Activated effector memory CD4-positive, alpha-beta T cell treated with anti-CD3 and anti-CD28 coated beads, Interleukin-2, amount 50 U/mL, for 16 hours (primary cell): ENCODE results near the gene TRAF3.

Experiments used
- DNase-seq: peaks from one replicate; pipeline ENCODE4 v3.0.0-alpha.2; 2020

The TRAF3 gene

DNA sequence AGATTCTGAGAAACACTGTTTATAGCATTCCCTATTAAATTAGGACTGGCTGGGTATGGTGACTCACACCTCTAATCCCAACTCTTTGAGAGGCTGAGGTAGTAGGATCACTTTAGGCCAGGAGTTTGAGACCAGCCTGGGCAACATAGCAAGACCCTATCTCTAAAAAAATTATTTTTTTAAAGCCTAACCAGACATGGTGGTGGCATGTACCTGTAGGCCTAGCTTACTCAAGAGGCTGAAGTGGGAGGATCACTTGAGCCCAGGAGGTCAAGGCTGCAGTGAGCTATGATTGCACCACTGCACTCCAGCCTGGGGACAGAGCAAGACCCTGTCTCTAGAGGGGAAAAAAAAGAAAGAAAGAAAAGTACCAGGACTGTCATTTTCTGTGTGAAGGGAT is 119.5 kb downstream of the TRAF3 start:
- peak; percentile 24 for DNase-seq

DNA sequence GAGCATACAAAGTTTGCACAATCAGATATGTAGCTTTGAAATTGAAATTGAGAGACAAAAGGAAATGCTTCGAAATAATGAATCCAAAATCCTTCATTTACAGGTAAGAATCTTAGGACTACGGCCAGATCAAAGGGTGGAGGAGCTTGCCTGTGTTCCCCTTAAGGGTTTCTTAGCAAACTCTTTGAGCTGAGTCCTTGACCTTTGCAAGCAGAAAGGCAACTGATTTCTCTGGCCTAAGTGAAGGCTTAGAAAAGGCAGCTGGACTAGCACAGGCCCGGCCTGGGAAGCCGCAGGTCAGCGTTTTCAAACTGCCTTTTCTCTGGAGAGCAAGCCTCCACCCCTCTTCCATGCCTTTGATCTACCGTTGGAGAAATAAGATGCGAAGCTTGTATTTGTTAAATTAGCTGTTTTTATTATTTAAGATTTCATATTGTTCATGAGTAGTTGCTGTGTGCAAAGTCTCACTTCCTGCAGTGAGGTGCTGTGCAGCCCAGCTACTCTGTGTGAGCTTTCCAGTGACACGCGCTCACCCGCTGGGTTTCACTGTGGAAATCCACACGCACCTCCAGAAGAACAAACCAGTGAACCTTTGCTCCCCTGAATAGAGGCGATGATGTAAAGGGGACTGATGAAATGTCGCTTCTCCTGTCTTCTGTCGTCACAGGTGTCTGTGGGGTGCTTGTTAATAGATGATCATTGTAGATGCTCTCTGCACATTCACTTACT is 120.2 kb downstream of the TRAF3 start:
- DNase-seq: peak; percentile 46

DNA sequence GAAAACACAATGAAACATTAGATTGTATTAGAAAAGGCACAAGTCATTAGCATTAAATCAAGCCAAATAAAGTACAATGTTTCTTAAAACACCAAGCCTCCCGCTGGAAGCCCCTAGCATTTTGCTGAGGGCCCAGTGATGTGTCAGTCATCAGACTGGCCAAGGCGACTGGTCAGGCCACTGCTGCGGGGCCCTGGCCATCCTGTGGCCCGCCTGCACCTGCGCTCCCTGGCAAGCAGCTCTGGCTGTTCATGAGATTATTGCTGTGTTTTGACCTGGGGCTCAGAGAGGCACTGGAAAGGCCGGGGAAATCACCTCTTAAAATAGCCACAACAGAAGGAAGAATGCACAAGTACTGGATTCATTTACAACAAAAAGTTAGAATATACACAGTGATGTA is 121.0 kb downstream of the TRAF3 start:
- peak; percentile 44 for DNase-seq

DNA sequence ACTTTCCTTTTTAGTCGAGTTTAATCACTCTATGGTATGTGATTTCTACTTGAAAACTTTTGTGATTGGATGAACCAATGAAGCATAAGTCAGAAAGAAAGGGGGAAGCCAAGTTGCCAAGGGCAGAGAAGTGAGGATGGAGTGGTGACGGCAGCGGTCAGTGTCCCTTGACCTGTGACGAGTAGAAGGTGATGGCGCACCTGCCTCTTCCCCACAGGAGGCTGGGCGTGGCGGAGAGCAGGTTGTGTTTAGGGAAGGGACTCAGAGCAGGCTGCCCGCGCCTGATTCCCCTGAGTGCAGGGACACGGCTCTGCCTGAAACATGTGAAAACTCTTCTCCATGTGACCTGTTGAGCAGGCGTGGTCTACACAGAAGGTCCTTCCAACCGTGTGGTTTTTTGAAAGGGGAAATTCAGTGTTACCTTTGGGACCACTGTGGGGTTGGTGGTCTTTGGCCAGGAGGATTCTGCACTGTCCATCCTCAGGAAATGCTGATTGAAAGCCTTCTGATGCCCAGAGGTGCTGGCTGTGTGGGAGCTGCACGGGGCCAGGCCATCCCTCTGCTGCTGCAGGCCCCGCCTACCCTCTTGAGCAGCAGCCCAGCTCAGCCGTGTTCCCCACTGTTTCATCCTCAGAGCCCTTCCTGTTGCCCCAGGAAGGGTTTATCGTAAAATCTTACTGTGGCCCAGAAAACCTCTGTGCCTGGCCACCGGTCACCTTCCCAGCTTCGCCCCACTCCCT is 121.7 kb downstream of the TRAF3 start:
- DNase-seq: peak; percentile 59

DNA sequence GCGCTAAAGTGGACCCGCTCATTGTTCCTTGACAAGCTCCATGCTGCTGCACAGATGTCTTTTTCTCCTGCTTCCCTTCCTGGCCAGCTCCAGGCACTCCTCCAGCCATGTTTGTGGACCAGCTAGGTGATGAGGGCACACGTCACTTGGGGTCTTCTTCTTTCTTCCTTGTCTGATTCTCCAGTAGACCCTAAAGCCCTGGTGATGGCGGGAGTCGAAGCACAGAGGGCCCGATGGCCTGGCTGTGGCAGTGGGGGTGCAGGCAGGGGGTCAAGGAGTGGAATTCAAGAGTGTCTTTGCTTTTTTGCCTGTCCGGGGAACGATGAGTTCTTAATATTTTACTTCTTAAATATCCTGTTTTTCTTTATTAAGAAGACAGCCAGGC is 122.3 kb downstream of the TRAF3 start:
- peak; percentile 28 for DNase-seq

DNA sequence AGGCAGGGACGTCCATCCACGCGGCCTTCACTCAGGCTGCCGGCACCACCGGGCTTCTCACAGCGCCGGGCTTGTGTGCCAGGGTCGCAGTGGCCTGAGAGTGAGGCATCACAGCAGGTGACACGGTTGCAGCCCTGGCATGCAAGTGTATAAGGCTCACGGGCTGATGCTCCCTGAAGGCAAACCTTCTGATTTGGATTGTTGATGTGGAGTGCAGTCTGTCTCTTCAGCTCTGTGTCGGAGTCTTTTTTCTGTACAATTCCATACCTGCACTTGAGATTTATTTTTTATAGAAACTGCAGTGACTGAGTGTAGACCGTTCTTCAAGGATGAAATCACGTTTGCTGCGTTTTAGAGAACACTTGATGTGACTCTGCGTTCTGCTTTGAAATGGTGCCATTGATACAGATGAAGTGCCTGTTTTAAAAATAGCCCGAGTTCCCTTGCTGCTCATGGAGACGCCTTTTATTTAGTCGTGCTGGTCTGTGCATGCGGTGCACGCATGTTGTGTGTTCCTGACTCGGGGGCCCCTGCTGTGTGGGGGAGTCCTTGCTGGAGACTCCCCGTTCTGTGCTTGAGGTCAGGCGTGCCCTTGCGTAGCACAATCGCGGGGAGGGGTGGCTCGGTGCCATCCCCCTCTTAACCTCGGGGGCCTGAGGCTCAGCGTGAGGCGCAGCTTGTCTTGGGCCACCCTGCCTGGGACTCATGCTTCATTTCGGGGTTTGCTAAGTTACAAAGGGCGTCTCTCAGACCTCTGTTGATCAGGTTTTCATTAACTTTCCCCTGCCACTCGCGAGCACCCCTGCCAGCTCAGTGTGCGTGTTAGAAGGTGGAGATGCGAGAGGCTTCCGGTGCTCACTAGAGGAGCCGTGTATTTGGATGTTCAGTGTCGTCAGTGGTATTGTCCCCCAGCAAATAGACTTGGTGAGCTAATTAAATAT is 123.7 kb downstream of the TRAF3 start:
- DNase-seq: peak; percentile 59

DNA sequence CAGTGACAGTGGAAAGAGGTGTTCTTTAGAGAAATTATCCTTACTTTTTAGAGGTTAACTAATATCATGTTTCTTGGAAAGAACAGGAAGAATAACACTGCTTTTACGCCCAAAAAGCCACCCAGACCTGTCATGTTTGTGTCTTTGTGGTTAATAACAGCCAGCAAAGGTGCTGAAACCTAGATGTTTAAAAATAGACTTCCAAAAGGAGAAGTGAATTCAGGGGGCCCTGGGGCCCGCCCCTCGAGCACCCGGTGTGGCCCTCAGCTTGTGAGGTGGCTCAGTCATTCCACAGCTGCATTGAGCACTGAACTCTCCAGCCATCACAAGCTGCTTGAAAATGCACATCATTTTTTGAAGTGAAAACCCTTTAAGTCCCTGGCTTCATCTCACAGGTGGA is 124.4 kb downstream of the TRAF3 start:
- no peak for DNase-seq

DNA sequence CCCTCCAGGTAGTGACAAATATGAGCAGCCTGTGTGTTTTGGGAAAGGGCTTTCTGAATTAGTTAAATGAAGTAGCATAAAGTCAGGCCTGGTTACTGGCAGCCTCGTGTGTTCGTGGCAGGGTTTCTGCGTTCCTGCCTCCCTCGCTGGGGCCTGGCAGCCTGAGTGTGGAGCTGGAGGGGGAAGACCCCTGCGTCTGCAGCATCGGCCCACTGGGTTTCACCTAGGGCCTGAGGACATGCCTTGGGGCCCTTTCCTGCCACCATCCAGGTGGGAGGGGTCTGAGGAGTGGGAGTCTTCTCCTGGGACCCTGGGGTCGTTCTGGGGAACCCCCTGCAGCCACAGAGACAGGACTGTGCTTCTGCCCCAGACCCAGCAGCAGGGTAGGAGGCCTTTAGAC is 124.8 kb downstream of the TRAF3 start:
- DNase-seq: peak; percentile 52

DNA sequence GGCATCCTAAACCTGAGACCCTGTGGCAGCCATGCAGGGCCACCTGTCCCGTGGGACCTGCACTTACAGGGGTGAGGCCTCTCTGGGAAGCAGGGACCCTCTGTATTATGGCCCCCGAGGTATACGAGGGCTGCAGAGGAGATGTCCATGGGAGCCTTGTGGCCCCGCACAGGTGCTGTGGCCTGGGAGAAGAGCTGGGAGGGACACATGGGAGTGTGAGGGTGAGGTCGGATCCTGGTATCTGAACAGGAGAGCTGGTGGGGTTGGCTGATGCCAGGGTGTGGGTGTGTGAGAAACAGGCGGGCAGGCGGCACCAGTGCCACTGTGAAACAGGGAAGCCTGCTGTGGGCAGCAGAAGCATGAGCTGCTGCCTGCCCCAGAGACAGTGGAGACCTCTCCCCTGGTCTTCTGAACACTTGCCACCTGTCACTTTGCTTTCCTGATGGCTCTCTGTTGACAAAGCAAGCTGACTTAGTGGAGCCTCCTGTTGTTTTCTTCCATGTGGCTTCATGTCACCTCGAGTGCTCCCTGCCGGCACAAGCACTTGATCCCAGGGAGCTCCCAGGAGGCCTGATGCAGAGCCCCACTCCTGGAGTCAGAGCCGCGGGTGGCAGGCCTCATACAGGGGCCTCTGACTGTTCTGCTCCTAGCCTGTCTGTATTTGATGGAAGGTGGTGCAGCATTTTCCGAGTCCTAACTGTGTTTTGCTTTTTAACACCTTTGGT is 125.4 kb downstream of the TRAF3 start:
- DNase-seq: peak; percentile 58

DNA sequence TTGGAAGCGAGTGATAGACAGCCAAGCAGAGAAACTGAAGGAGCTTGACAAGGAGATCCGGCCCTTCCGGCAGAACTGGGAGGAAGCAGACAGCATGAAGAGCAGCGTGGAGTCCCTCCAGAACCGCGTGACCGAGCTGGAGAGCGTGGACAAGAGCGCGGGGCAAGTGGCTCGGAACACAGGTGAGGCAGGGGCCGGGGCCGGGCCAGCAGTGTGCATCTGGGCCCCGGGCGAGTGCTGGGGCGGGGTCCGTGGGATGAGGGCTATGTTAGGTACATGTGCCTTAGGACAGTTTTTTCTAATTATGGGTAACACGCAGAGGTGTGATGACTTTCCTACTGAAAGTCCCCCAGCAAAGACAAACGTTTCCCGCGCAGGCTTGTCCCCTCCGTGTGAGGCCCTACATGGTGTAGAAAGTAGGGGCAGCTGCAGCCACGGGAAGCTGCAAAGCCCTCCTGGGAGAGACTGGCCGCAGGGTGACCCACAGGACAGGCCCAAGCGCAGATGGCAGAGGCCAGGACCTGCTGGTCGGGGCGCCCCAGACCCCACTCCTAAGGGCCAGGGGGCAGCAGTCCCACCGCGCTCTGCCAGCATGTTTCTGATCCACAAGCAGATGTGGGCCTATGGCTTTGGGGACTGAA is 126.1 kb downstream of the TRAF3 start:
- peak; percentile 52 for DNase-seq

DNA sequence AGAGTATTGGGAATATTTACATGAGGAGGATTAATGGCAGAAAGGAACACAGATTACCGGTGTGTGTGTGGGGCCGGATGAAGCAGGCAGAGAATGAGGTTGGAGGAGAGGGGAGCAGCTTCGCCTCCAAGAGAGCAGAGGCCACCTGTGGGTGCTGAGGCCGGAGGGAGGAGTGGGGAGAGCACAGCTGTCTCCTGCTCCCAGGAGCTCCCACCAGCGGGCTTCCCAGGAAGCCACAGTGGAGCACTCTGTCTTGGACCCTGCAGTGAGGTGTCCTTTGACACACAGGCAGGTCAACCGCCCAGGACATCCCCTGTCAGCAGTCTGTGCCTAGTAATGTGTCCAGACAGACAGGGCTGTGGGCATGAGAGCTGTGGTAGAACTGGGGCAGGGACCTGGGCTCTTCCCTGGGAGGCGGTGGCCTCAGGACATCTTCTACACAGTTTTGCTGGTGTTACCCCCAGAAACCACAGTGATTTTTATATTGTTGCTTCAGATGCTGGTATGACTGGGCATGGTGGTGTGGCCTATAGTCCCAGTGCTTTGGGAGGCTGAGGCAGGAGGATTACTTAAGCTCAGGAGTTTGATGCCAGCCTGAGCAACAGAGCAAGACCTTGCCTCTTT is 126.8 kb downstream of the TRAF3 start:
- DNase-seq: peak; percentile 48

DNA sequence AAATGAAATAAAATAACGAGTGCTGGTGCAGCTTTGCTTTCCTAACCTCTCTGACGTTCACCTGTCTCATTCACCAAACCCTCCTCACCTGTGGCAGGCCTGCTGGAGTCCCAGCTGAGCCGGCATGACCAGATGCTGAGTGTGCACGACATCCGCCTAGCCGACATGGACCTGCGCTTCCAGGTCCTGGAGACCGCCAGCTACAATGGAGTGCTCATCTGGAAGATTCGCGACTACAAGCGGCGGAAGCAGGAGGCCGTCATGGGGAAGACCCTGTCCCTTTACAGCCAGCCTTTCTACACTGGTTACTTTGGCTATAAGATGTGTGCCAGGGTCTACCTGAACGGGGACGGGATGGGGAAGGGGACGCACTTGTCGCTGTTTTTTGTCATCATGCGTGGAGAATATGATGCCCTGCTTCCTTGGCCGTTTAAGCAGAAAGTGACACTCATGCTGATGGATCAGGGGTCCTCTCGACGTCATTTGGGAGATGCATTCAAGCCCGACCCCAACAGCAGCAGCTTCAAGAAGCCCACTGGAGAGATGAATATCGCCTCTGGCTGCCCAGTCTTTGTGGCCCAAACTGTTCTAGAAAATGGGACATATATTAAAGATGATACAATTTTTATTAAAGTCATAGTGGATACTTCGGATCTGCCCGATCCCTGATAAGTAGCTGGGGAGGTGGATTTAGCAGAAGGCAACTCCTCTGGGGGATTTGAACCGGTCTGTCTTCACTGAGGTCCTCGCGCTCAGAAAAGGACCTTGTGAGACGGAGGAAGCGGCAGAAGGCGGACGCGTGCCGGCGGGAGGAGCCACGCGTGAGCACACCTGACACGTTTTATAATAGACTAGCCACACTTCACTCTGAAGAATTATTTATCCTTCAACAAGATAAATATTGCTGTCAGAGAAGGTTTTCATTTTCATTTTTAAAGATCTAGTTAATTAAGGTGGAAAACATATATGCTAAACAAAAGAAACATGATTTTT is 128.2 kb downstream of the TRAF3 start:
- peak; percentile 53 for DNase-seq

DNA sequence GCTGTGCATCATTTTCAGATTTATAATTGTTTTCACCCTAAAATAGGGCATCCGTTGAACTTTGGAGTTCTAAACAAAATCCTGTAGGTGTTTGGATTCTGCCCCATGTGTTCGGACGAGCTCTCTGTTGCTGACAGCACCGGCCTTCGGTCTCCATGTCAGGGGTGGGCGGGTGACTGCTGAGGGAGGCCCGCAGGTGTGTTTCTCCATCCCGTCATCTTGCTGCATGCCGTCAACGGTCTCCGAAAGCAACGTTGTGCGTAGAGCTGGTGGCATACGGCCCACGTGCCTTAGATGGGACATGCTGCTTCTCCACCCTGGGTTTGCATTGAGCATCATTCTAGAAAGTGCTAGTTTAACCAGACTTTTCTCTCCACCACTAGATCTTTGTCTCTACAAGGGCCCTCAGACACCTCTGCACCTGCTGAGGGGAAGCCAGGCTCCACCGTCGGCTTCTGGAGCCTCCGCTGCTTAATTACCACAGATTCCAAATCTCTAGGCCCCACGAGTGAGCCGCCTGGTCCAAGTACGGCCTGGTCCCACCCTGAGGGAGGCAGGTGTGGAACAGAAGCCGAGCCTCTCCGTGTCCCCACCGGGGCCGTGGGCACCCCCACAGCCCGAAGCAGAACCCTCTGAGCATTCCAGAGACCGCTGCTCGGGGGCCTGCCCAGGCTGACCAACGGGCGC is 129.5 kb downstream of the TRAF3 start:
- DNase-seq: peak; percentile 47

DNA sequence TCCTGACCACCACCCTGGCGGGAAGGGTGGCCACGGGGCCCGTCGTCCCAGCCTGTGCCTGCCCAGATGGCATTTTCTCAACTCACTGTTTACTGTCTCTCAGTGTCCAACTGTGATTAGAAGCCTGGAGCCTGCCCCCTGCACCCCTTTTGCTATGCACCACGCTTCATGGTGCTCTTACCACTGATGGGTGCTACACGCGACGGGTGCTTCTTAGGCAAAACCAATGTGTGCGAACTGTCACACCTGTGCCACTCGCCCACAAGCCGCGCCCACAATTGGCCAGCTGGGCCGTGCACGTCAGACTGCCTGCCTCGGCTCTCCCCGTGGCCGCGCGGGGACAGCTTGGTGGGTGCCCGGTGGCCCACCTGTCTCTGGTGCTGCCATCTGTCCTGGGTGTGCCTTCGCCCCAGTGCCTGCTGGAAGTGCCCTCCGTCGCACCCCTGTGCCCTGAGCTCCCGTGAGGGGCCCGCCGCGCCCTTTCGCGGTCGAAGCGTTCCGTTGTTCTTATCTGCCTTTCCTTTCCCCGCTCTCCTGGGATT is 130.1 kb downstream of the TRAF3 start:
- DNase-seq: peak; percentile 61

DNA sequence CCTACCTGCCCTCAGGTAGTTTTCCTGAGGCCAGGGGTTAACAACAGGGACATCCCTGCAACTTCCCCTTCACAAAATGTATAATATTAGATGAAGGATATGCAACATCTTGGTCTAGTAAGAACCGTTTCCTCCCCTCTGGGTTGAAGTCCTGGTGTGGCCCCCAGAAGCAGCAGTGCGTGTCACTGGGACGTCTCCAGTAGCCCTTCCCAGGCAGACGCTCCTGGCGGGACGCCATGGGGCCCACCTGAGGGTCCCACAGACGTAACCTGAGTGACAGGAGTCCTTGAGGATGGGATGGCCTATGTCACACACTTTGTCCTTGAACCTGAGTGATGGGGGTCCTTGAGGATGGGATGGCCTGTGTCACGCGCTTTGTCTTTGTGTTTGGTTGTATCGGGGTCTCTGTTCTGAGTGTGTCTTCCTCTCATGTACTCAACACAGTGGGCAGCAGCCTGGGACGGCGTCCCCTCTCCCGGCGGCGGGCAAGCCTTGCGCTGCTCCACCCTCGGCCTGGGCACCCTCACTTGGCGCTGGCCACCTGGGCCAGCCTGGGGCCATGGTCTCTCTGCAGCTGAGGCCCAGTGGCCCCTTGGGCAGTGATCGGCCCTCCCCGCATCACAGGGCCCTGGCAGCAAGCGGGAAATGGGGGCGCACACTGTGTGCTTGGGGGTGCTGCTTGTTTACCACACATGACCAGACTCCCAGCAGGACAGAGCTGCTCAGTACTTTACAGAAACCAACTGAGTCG is 130.9 kb downstream of the TRAF3 start:
- DNase-seq: peak; percentile 55

DNA sequence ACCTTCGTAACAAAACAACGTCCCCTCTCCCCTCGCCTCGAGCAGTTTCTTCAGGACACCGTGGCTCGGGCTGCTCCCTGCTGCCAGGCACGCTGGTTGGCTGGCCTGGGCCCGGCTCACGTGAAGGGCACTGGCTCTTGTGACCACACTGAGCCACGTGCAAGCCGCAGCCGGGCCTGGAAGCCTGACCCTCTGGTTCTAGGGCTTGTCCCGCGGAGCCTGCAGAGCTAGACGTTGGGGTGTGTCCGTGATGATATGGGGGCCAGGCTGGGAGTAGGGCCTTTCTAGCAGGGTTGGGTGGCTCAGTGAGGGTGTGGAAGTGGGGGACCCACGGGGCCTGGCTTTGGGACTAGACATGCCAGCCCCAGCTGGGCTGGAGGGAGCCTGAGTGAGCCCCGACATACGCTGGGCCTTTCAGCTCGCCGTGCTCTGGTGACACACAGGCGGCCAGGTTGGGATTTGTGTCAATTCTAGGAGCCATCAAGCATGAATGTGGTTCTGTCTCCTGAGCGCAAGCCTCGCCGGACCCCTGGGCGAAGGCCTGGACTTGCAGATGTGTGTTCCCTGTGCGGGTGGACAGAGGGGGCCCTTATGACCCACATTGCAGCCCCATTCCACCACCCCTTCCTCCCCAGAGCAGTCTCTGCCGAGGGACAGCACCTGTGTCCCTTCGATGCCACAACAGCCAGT is 131.7 kb downstream of the TRAF3 start:
- peak; percentile 59 for DNase-seq

DNA sequence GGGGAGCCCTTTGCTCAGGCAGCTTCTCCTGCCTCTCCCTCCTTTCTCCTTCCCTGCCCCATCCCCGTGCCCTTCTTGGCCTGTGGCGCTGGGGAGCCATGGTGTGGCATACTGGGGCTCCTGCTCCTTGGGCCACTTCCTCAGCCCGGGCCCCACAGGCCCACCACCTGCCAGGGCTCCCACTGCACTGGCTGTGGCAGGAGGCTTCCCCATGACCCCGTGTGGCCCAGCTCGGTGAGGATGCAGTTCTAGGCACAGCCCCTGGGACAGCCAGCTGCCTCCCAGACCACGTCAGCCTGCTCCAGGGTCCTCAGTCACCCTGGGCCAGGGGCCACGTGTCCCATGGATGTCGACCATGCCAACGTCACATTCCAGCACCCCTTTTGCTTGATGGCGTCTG is 132.2 kb downstream of the TRAF3 start:
- DNase-seq: peak; percentile 46

DNA sequence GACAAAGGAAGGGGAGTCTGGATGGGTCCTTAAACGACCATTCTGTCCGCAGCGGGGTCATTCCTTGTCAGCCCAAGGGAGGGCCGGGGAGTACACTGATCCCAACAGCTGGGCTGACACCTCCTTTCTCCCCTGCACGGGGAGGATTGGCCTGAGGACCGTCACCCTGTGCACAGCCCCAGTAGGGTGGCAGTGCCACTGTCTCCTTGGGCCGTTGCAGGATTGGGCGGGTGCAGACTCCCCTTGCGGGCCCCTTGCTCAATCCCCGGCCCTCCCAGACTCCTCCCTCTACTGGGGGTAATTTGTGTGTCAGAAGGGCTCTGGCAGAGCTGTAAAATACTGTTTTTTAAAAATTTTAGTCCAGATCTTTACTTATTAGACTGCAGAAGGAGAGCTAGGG is 132.7 kb downstream of the TRAF3 start:
- no peak for DNase-seq
